ENCODE measurements around the gene CACNB2.
"Not testable (repeated sequence)": the region's sequence is repeated elsewhere in the genome, so short reads cannot be mapped to it uniquely, and the experiment has no call there.

The CACNB2 gene

DNA sequence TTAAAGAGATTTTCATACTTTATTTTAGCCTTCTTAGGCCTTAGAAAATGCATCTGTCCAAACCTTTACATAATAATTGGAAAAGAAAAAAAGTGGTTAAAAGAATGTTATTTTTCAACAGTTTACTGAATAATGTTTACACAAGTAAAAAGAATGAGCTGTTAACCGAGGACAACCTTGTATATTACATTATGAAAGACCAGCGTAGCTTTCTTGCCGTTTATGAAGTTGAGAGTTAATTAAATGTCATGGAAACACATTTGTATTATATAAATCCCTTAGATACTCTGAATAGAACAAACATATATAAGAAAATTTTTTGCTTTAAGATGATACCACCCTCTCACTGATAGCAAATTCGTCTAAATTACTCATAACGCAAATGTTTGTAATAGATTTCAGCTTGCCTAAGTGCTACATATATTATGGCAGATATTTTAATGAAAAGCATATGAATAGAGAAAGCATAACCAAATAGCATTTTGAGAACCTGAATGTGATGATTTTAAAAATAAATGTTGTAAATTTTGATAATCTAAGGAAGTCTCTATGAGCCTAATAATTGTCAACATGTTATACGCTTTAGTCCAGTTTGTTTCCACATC lies 9.1 kb downstream of the CACNB2 start:
- DNase-seq, result no peak

DNA sequence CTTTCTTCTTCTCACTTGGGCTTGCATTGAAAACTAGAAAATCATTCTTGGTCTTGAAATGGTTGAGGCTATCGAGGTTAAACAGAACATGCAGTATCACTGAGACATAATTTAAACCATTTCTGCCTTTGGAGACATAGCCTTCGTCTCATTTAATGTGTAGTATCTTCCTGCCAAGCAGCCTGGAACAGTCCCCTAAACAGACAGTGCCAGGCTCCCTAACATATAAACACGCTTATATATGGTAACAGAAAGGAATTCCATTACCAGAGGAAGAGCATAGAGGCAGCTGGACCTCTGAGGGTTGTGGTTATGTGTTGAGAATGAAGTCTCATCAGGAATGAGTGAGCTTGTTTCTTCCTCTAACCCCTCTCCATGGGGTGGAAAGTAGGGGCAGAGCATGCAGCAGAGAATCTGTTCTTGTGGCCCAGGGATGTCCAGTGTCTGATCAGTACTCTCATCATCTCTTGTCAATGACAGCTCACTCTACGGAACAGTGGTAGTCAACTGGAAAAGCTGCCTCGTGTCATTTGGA lies 11.2 kb downstream of the CACNB2 start:
- no peak for DNase-seq

DNA sequence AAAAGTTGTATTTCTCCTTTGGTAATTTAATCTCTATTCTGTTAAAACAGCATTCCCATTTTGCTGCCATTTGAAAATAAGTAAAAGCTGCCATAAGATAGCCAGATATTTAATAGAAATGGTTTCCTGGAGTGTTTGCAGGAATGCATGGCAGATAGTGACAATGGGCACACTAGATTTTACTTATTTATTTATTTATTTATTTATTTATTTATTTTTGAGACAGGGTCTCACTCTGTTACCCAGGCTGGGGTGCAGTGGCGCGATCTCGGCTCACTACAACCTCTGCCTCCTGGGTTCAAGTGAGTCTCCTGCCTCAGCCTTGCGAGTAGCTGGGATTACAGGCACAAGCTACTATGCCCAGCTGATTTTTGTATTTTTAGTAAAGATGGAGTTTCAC lies 13.2 kb downstream of the CACNB2 start:
- not testable (repeated sequence) for DNase-seq

DNA sequence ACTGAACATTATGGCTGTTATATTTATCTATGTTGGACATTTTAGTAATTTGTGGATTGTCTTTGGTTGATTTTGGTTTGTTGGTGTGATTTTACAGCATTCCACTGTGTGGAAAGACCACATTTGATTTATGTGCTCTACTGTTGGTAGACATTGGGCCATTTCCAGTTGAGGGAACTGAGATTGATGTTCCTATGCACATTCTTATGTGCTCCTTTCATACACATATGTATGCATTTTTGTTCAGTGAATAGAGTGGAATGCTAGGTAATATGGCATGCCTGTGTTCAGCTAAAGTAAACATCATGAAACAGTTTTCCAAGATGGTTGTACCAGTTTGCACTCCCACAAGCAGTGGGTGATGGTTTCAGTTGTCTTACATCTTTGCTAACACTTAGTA lies 15.1 kb downstream of the CACNB2 start:
- no peak for DNase-seq

DNA sequence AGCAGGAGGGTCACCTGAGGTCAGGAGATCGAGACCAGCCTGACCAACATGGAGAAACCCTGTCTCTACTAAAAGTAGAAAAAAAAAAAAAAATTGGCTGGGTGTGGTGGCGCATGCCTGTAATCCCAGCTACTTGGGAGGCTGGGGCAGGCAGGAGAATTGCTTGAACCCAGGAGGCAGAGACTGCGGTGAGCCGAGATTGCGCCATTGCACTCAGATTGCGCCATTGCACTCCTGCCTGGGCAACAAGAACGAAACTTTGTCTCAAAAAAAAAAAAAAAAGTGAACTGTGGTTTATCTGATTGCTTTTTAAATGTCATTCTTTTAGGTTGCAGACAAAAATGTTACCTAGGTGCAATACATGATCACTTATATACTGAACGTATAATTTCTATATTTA lies 16.6 kb downstream of the CACNB2 start:
- DNase-seq, result not testable (repeated sequence)

DNA sequence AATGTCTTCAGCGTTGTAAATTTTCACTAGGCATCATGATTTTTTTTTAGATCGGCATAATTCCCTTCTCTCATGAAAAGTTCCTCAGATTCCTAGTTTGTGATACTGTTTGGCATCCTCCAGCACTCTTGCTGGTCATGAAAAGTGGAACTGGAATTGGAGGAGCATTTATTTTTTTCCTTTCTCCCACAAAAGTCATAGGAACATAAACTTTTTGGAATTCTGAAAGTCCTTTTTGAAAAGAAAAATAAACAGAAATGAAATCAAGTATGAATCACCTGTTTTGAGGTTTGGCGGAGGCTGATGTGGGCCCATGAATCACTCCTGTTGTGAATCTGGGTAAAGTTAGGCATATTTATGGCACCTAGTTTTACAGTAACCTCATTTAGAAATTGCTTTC lies 17.7 kb downstream of the CACNB2 start:
- no peak for DNase-seq

DNA sequence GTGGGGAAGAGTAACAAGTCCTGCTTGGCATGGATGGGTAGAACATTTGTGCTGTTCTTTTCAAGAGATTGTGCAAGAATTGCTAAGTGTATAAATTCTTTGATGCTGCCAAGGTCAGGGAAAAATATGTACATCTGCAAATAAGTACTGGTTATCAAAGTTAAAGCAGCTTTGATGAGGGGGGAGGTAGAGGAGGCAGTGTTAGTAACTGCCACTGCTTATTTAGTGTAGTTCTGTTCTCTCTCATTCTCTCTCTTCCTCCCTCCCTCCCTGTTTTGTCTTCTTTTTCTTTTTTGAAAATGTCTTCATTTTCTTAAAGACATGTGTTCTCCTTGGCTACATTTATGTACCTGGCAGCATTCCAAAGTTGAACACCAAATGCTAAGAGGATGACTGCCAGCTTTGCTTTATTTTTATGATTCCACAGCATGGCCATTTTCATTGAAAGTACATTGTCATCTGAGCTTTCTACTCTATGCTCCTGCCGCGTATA lies 18.6 kb downstream of the CACNB2 start:
- no peak for DNase-seq

DNA sequence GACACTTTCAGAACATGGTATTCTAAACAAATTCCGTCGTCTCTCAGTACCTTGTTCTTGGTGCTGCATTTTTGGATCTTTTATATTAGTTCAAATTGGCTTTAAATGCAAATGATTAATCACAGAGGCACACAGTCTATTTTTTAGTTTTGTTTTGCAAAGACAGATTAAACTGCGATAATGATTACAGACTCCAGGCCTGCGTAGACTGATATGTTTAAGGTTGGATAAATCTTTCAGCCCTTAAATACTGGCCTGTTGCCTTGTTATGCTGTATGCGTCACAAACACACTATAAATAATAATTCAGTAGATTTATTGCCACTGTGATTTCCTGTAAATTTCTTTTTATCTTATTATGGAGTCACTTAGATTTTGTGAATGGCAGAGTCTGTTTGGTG lies 19.3 kb downstream of the CACNB2 start:
- no peak for DNase-seq

DNA sequence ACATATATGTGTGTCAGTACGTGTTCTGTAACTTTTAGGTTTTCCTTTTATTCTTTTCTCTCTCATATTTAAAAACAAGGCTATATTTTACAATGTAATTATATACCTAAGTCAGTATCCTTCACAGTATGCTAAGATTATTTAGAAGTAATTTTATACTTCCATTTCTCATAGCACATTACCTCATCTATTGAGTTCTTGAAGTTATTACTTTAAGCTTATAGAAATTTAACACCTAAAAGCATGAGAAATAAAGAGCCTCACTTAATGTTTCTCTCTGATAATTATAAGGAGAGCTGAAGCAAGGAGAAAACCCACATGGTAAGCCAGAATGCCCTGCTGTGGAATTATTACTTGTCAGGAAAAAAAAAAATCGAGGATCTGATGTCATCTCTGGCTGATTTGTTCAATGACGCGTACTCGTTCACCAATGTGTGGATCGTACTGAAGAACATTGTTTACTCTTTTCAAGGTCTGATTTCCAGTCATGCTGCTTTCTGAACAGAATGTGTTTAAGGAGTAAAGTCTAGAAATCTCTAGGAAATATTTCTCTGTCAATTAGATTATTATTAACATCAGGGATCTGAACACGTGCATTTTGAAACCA lies 21.9 kb downstream of the CACNB2 start:
- DNase-seq, result no peak

DNA sequence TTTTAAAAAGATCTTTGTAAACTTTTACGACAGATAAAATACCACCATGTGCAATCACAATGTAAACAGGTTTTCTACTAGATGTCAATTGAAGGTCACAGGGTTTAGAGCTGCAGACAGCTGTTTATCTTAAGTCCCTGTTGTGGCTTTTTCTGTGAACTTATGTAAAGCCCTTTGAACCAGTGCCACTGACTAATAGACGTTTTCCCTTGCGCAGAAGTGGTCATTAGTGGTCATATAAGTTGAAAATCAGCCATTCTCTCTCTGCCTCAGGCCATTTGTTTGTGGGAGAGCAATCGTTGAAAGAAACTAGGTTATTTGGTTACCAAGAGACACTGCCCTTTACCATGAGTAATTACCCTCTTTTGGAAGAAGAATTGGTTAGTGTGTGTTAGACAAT lies 23.9 kb downstream of the CACNB2 start:
- no peak for DNase-seq

DNA sequence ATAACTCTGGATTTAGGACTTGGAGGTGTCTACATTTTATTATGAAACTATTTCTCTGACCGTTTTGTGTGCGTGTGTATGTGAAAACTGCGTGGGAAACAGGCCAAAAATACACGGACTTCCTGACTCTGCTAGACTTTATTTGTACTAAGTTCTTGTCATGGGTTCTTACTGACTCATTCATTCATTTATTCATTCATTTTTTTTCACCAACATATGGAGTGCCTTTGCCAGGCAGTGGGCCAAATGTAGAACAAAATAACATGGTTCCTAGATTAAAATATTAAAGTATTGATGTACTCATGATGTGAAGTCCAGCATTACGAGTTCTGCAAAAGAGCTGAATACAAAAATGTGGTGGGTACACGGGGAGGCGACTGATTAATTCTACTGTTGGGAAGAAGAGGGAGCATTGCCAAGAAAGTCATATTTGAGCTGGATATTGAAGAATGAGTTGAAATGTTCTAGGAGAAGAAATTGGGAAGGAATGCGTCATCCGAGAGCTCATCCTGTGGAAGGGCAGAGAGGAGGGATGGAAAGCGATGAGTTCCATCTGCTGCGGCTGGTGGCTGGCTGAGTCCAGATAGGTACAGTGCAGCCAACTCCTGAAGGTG lies 24.6 kb downstream of the CACNB2 start:
- no peak for DNase-seq

DNA sequence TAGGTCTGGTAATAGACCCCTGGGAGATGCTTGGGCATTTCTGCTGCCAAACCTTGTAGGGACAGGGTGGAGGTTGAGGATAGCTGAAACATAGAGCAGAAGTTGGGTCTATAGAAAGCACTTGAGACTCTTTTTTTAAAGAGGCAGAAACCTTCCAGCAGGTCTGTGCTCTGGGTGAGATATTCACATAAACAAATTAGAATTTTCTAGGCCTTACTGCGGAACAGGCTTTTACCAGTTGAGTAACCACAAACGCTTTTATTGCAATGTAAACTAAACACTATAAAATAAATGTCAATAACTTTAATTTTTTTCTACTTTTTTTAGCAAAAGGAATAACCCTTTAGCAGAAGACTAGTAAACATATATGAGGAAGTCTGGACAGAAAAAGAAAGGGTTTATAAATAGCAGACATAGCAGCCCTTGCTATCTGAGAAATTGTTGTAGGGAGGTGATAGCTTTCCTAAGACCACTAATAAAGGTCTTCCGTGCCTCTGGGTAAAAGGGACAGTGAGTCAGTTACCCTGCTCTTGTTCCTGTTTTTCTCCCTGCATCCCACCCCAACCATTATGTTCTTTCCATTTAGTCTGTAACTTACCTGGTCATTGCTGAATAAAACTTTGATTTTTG lies 38.7 kb downstream of the CACNB2 start:
- no peak for DNase-seq

DNA sequence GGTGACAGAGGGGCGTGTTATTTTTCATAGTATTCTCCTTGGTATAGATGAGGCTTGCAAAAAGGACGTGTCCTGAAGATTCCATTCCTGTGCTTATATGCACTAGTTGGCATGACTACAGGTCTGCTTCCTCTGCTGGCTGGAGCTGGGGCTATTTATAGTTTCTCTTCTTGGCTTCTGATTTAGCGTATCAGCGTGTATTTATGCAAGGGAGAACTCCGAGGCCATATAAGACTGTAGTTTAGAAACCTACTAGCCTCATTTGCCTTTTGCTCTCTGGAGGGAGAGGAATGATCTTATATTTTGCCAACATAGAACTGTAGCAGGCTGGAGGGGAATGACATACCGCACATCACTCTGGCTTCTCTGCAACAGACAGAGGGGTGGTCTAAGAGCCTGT lies 39.7 kb downstream of the CACNB2 start:
- DNase-seq, result no peak

DNA sequence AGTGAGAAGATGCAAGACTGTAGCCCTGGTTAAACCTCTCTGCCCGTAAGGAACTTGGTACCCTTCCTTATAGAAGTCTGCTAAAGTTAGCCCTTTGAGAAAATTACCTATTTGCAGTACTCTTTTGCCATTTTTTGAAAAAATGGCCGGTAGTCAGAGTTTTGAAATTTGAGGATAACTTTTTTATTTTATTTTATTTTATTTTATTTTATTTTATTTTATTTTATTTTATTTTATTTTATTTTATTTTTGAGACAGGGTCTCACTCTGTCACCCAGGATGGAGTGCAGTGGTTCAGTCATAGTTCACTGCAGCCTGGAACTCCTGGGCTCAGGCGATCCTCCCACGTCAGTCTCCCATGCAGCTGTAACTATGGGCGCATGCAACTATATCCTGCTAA lies 41.2 kb downstream of the CACNB2 start:
- DNase-seq, result not testable (repeated sequence)

DNA sequence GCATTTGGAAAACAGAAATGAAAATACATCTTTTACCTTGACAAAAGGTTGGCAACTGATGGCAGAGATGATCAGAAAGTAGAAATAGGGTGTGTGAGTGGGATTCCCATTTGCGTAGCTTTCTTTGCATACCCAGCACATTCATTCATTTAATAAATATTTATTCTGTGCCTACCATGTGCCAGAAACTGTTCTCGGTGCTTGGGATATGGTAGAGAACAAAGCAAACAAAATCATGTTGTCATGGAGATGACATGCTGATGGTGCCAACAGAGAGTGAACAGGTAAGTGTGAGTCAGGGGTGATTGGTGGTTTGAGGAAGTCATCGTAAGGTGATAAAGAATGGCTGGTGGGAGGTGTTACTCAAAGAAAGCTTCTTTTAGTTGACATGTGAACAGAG lies 45.4 kb downstream of the CACNB2 start:
- no peak for DNase-seq

DNA sequence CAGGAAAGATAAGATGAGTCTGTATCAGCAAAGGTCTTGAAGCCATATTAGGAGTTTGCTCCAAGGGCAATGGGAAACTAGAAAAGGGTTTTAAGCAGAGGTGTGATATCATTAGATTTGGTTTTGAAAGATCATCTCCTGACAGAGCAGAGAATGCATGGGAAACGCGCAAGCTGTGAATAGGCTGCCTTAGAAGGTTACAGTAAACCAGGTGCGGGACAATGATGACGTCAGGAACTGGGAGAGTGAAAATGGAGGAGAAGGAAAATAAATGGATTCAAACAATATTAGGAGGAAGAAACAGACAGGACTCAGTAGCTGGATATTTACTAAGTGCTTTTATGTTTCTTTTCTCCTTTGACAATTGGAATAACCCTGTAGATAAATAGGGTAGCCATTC lies 50.6 kb downstream of the CACNB2 start:
- DNase-seq, result no peak

DNA sequence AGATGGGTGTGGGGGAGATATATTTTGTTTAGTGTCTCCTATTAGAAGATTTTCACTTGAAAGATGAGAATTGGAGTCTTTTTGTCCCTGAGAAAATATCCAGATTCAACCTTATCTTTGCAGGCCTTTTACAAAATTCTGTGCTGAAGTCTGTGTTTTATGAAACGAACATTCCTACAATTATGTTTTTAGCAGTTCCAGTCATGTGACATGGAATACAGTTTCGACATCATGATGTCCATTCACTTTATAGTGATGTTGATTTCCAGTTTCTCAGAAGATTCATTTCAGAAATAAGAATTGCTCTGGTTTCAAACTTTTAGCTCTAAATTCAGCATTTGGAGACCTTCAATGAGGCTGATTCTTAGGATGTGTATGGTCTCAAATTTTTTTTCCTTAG lies 54.4 kb downstream of the CACNB2 start:
- DNase-seq, result no peak

DNA sequence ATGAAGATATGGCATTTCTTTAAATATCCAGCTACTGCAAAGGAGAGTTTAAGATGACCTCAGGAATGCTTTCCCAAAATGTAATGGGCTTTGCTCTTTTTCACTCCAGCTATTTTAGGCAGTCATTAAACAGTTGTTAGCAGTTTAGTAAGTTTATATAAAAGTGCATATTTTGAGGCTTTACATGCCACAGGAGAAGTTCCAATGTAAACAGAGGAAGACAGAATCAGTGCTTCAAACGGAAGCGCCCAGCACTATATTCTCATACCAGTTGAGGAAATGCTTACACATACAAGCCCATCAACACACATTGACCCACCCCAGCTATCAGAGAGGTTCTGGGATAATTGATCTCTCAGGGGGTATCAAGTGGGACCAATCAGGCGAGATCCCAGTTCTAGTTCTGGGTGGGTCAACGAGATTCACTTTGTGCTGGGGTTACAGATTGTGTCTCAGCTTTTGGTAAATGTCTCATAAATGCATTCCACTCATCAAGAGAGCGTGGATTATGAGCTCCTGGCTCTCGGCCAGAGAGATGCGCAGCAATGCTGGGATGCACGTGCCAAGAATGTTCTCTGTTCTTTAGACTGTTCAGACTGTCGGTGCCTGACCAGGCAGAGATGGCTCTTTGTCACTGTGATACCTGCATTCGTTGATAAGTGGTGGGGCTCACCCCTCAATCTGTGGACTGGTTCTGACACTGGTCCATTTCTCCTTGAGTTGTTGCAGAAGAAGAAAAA lies 55.0 kb downstream of the CACNB2 start:
- DNase-seq, result no peak

DNA sequence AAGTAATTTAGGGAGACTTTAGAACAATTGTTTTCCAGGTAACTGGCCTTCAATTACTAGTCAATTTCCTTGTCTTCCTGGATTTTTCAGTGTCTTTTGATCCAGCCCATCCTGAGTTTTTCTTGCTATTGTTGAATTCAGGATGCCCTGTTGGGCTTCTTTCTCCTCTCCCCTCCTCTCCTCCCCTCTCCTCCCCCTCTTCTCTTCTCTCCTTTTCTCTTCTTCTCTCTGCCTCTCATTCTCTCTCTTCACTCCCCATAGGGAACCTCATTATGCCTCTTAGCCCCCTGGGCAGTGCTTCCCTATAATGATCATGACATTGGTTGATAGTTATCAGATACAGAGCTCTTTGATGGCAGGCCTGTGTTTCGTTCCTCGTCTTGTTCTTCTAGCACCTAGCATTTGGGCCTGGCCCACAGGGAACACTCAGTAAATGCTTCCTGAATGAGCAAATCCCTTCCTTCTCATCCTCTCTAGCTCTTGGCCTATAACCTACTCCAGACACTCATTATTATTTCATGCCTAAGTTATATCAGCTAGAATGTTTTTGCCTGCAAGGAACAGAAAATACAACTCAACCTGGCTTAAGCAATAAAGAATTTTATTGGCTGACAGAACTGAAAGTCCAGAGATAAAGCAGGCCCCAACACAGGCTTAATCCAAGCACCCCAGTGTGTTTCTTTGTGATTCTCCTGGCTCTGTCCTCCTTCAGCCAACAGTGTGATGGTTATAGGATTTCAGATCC lies 56.8 kb downstream of the CACNB2 start:
- DNase-seq, result no peak

DNA sequence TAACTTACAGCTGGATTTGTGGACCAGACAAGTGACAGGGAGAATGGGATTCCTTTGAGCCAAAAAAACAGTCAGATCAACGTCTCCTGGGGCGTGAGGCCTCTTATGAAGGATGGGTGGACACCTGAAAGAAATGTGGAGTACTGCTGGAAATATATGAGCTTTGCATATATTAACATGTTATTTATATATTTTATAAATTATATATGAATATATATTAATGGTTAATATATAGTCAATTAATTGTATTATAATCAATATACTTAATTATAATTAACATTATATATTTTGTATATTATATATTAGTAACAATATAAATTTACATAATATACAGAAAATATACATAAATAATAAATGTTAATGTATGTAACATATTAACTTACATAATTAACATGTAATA lies 57.5 kb downstream of the CACNB2 start:
- DNase-seq, result no peak

DNA sequence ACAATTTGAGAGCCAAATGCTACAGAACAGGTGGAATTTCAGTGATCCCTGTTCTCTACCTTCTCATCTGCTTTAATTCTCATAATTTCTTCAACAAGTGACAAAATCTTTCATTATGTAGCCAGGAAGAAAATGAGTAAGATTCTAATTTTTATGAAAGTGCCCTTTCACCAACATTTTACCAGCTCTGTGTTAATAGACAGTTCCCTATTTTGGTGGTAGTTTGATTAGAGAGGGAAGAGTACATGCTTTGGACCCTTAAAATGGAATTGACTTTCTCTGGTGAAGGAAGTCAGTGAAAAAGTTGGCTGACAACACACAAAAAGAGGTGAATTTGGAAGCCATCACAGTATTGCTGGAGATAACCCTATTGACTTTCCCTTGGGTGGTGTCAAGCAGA lies 61.7 kb downstream of the CACNB2 start:
- no peak for DNase-seq

DNA sequence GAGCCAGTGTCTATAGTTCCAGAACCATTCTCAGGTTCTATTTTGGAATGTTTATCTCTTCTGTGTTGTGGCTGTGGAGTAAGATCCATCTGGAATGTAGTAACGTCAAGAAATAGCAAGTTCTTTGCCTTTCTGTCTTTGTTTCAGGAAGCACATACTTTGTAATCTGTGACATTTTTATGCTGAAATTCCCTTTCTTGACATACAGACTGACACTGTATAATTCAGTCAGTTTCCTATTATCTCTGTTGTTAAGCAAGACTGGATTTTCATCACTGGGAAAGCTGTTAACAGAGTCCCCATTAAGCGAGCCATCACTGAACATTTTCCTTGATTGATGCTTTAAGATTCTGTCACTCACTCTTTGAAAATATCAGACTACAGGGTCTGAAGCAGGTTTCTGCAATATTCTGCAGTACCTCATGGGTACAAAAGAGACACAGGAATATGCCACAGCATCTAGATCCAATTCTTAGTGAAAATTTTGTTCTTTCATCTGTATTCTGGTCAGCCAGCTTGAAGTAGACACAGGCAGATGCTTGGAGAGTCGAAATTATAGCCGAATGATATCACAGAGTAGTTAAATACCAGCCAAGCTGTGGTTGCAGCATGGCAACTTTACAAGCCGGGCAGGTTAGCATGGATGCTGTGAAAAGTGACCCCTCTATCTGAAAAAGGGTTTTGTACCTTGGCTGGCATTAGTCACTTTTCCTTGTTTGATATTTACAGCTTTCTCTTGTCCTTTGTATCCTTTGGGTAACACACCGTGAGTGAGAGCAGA lies 62.6 kb downstream of the CACNB2 start:
- DNase-seq, result no peak

All from DMS79 (cell line).